ENCODE measurements around the gene COL15A1. TPM values are rescaled to one million over a fixed set of nuclear protein-coding genes. Genes with fewer than 3 reads are reported as not detected.
"Not testable (repeated sequence)": the region's sequence is repeated elsewhere in the genome, so short reads cannot be mapped to it uniquely, and the experiment has no call there.

The COL15A1 gene
- total and polyA plus RNA-seq, 4 donors = 6.3 to 126 (median 36.4) TPM

DNA sequence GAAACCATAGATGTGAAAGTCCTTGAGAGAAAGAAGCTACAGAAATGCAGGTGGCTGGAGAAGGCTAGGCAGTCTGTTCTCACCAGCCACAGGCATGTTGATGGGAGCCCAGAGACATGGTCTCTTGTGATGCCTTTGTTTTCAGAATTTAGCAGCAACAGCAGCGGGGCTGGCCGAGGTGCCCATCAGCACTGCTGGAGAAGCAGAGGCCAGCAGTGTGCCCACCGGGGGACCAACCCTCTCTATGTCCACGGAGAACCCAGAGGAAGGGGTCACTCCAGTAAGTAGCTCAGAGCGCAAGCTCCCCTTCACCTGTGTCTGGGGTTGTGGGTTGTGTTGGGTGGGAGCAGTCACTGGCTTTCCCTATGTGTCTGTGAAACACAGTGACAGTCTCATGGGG is 59.6 kb downstream of the COL15A1 start:
- Histone ChIP-seq H3K27me3 (ENCODE audit: control insufficient read depth in 1 of 2, insufficient read depth in 2 of 2, low read length in 1 of 2) (no peaks in the 10 kb centered on the region), H3K9me3 (ENCODE audit: control insufficient read depth, low read length) (no peaks in the 10 kb centered on the region), H3K27ac (ENCODE audit: low read depth in 1 of 2, low read length in 2 of 2) (no peak overlapping the region), H3K36me3 (ENCODE audit: control insufficient read depth in 1 of 2, insufficient read depth in 2 of 2, low read length in 1 of 2) (no peaks in the 10 kb centered on the region), H3K4me1 (ENCODE audit: control insufficient read depth in 1 of 2, insufficient read depth in 2 of 2, low read length in 2 of 2) (no peaks in the 10 kb centered on the region), H3K4me3 (ENCODE audit: low read length in 2 of 2) (no peak overlapping the region)
- 94 to 95% methylated on average over 5 of the region's 5 CpGs for WGBS, 2 donors
- intact Hi-C loops (cut with DNase I) = loop anchor here in 1 of 2 donors (5.0 kb wide), 1 partner anchor 139 kb away; no protein-coding TSS in a partner anchor
- ATAC-seq (ENCODE audit: low FRiP score) (no peak), DNase-seq (no peak)

DNA sequence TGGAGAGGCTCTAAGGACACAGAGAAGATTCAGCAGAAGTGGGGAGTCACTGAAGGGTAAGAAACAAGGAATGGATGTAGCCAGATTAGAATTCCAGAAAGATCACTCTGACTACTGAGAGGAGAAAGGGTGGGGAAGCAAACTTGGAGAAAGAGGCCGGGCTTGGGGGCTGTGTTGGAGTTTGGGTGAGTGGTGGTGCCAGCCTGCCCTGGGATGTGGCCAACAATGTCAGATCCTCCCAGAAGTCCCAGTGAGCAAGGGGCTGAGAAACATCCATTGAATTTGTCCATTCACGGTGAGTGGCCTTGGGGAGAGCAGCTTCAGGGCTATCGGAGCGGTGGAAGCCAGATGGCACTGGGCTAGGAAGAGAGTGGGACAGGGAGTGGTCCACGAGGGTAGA is 60.4 kb downstream of the COL15A1 start:
- ATAC-seq (ENCODE audit: low FRiP score) = no peak
- no peak for DNase-seq
- no peaks in the 10 kb centered on the region for H3K36me3 ChIP-seq (ENCODE audit: control insufficient read depth in 1 of 2, insufficient read depth in 2 of 2, low read length in 1 of 2)
- intact Hi-C loops (cut with DNase I) = loop anchor here in 1 of 2 donors (5.0 kb wide), 1 partner anchor 138 kb away; no protein-coding TSS in a partner anchor
- no peaks in the 10 kb centered on the region for H3K4me1 ChIP-seq (ENCODE audit: control insufficient read depth in 1 of 2, insufficient read depth in 2 of 2, low read length in 2 of 2)
- H3K4me3 ChIP-seq (ENCODE audit: low read length in 2 of 2) = no peak overlapping the region
- no peaks in the 10 kb centered on the region for H3K9me3 ChIP-seq (ENCODE audit: control insufficient read depth, low read length)
- WGBS, 2 donors = 97% methylated on average over 5 of the region's 5 CpGs
- H3K27ac ChIP-seq (ENCODE audit: low read depth in 1 of 2, low read length in 2 of 2) = no peak overlapping the region
- H3K27me3 ChIP-seq (ENCODE audit: control insufficient read depth in 1 of 2, insufficient read depth in 2 of 2, low read length in 1 of 2) = no peaks in the 10 kb centered on the region

DNA sequence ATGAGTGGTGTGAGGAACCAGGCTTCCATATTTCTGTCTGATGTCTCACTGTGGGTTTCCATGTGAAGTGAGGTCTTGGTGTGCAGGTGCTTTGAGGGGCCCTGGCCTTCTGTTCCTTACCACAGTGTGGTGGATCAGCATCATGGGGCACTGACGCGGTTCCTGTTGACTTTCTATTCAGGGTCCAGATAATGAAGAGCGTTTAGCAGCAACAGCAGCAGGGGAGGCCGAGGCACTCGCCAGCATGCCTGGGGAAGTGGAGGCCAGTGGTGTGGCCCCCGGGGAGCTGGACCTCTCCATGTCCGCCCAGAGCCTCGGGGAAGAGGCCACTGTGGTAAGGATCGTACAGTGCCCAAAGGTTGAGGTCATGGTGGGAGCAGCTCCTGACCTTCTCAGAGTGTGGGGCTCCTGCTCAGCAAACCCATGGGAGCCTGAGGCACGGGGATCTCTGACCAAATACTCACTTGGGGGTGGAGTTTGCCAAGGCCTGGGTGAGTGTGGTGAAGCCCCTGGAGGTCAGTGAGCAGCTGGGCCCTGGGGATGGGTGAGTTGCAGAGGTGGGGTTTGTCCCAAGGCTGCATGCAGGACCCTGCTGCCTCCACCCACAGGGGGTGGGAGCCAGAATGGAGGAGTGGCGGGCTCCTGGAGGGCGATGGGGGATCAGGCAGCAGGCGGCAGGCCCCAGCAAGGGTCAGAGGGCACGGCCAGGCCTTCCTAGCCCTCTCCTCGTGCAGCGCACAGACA is 61.2 kb downstream of the COL15A1 start:
- Histone ChIP-seq H3K9me3 (ENCODE audit: control insufficient read depth, low read length) (no peaks in the 10 kb centered on the region), H3K36me3 (ENCODE audit: control insufficient read depth in 1 of 2, insufficient read depth in 2 of 2, low read length in 1 of 2) (no peaks in the 10 kb centered on the region), H3K27me3 (ENCODE audit: control insufficient read depth in 1 of 2, insufficient read depth in 2 of 2, low read length in 1 of 2) (no peaks in the 10 kb centered on the region), H3K27ac (ENCODE audit: low read depth in 1 of 2, low read length in 2 of 2) (no peak overlapping the region), H3K4me1 (ENCODE audit: control insufficient read depth in 1 of 2, insufficient read depth in 2 of 2, low read length in 2 of 2) (no peaks in the 10 kb centered on the region), H3K4me3 (ENCODE audit: low read length in 2 of 2) (no peak overlapping the region)
- ATAC-seq (ENCODE audit: low FRiP score) (no peak), DNase-seq (no peak)
- intact Hi-C loops (cut with DNase I) = loop anchor here in 1 of 2 donors (5.0 kb wide), 1 partner anchor 137 kb away; no protein-coding TSS in a partner anchor
- WGBS, 2 donors = 94 to 95% methylated on average over 15 to 16 of the region's 16 CpGs

DNA sequence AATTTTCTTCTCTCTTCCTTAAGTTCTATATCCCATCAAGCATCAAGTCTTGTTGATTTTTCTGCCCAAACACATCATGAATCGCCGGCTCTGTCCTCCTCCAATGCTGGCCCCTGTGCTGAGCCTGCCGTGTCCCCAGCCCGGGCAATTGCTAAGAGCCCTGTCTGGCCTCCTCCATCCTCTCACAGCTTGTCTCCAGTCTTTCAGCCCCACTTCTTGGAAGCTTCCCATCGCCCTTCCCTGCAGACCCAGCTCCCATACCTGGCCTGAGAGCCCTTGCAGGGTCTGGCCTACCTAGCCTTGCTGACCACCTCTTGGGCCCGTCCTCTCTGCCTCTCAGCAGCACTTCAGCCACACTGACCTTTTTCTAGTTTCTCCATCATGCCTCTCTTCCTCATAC is 61.9 kb downstream of the COL15A1 start:
- H3K27me3 ChIP-seq (ENCODE audit: control insufficient read depth in 1 of 2, insufficient read depth in 2 of 2, low read length in 1 of 2) = no peaks in the 10 kb centered on the region
- H3K9me3 ChIP-seq (ENCODE audit: control insufficient read depth, low read length) = no peaks in the 10 kb centered on the region
- no peak overlapping the region for H3K4me3 ChIP-seq (ENCODE audit: low read length in 2 of 2)
- WGBS, 2 donors = 96% methylated on average over 6 of the region's 6 CpGs
- intact Hi-C loops (cut with DNase I) = no loop called here
- DNase-seq = no peak
- H3K27ac ChIP-seq (ENCODE audit: low read depth in 1 of 2, low read length in 2 of 2) = no peak overlapping the region
- H3K4me1 ChIP-seq (ENCODE audit: control insufficient read depth in 1 of 2, insufficient read depth in 2 of 2, low read length in 2 of 2) = no peaks in the 10 kb centered on the region
- no peaks in the 10 kb centered on the region for H3K36me3 ChIP-seq (ENCODE audit: control insufficient read depth in 1 of 2, insufficient read depth in 2 of 2, low read length in 1 of 2)
- no peak for ATAC-seq (ENCODE audit: low FRiP score)

DNA sequence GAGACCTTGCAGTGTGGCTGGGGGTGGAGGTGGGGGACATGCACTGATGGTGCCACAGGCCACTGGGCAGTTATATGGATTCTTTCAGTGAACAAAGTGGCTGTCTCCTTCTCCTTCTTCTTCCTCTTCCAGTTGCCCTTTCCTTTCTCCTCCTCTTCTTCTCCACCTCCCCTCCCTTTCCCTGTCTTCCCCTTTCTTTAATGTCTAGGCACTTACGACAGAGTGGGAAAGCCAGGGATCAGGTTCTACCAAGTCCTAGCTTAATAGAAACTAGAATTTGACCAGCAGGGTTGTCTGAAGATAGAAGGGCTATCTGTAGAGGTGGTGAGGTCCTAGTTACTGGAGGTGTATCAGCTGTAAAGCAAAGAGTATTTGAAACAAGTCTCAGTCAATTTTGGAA is 62.8 kb downstream of the COL15A1 start:
- DNase-seq (no peak), ATAC-seq (ENCODE audit: low FRiP score) (no peak)
- no peaks in the 10 kb centered on the region for H3K27me3 ChIP-seq (ENCODE audit: control insufficient read depth in 1 of 2, insufficient read depth in 2 of 2, low read length in 1 of 2)
- no peak overlapping the region for H3K27ac ChIP-seq (ENCODE audit: low read depth in 1 of 2, low read length in 2 of 2)
- H3K36me3 ChIP-seq (ENCODE audit: control insufficient read depth in 1 of 2, insufficient read depth in 2 of 2, low read length in 1 of 2) = no peaks in the 10 kb centered on the region
- H3K9me3 ChIP-seq (ENCODE audit: control insufficient read depth, low read length) = no peaks in the 10 kb centered on the region
- H3K4me1 ChIP-seq (ENCODE audit: control insufficient read depth in 1 of 2, insufficient read depth in 2 of 2, low read length in 2 of 2) = no peaks in the 10 kb centered on the region
- intact Hi-C loops (cut with DNase I) = no loop called here
- 94 to 95% methylated on average over 1 of the region's 1 CpG for WGBS, 2 donors
- H3K4me3 ChIP-seq (ENCODE audit: low read length in 2 of 2) = no peak overlapping the region

DNA sequence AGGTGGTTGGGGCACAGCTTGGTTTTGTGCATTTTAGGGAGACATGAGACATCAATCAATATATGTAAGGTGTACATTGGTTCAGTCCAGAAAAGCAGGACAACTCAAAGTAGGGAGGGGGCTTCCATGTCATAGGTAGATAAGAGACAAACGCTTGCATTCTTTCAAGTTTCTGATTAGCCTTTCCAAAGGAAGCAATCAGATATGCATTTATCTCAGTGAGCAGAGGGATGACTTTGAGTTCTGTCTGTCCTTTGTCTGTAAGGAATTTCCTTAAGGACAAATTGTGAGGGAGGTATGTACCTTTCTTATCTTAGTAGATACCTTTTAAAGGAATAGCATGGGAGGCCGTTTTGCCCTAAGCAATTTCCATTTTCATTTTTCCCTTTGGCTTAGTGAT is 63.3 kb downstream of the COL15A1 start:
- WGBS, 2 donors = 84 to 89% methylated on average over 2 of the region's 2 CpGs
- Histone ChIP-seq H3K4me3 (ENCODE audit: low read length in 2 of 2) (no peak overlapping the region), H3K9me3 (ENCODE audit: control insufficient read depth, low read length) (no peaks in the 10 kb centered on the region), H3K4me1 (ENCODE audit: control insufficient read depth in 1 of 2, insufficient read depth in 2 of 2, low read length in 2 of 2) (no peaks in the 10 kb centered on the region), H3K36me3 (ENCODE audit: control insufficient read depth in 1 of 2, insufficient read depth in 2 of 2, low read length in 1 of 2) (no peaks in the 10 kb centered on the region), H3K27ac (ENCODE audit: low read depth in 1 of 2, low read length in 2 of 2) (no peak overlapping the region), H3K27me3 (ENCODE audit: control insufficient read depth in 1 of 2, insufficient read depth in 2 of 2, low read length in 1 of 2) (no peaks in the 10 kb centered on the region)
- DNase-seq (no peak), ATAC-seq (ENCODE audit: low FRiP score) (no peak)
- intact Hi-C loops (cut with DNase I) = no loop called here

DNA sequence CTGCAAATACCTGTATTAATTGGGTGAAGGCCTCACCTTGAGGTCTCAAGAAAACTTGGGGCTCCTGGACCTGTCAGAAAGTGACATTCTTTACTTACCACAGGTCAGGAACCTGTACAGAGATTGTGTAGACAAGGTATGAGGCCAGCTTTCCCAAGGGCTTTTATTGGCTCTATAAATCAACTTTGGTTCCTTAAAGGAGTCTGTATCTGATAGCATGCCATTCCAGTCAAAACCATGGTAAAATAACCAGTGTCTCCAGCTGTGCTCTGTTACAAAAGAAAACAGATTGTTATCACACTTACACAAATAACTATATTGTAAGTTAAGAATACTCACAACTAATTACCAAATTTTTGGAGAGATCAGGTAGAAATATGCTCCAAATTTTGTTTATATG is 64.5 kb downstream of the COL15A1 start:
- Histone ChIP-seq H3K4me3 (ENCODE audit: low read length in 2 of 2) (no peak overlapping the region), H3K27me3 (ENCODE audit: control insufficient read depth in 1 of 2, insufficient read depth in 2 of 2, low read length in 1 of 2) (no peaks in the 10 kb centered on the region), H3K4me1 (ENCODE audit: control insufficient read depth in 1 of 2, insufficient read depth in 2 of 2, low read length in 2 of 2) (no peaks in the 10 kb centered on the region), H3K27ac (ENCODE audit: low read depth in 1 of 2, low read length in 2 of 2) (no peak overlapping the region), H3K36me3 (ENCODE audit: control insufficient read depth in 1 of 2, insufficient read depth in 2 of 2, low read length in 1 of 2) (no peaks in the 10 kb centered on the region), H3K9me3 (ENCODE audit: control insufficient read depth, low read length) (no peaks in the 10 kb centered on the region)
- intact Hi-C loops (cut with DNase I) = no loop called here
- DNase-seq (no peak), ATAC-seq (ENCODE audit: low FRiP score) (no peak)

DNA sequence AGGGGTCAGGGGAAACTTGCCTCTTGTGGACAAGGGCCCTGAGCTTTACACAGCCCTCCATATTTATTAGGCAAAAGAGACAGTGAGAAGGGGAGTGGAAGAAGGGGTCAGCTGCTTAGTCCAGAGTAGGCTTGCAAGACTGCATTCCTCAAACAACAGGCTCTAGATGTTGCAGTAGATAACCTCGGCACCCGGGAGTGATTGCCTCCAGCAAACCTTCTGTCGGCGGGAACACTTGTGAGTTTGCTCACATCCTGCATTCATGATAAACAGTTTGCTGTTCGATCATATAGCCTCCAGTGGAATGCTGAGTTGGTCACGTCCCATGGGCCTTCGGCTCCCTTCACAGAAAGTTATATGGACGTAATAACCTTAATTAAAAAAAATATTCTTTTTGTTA is 66.7 kb downstream of the COL15A1 start:
- H3K27me3 ChIP-seq (ENCODE audit: control insufficient read depth in 1 of 2, insufficient read depth in 2 of 2, low read length in 1 of 2); H3K9me3 ChIP-seq (ENCODE audit: control insufficient read depth, low read length); ATAC-seq (ENCODE audit: low FRiP score); H3K4me3 ChIP-seq (ENCODE audit: low read length in 2 of 2); intact Hi-C loops (cut with DNase I); H3K36me3 ChIP-seq (ENCODE audit: control insufficient read depth in 1 of 2, insufficient read depth in 2 of 2, low read length in 1 of 2); DNase-seq; H3K4me1 ChIP-seq (ENCODE audit: control insufficient read depth in 1 of 2, insufficient read depth in 2 of 2, low read length in 2 of 2); H3K27ac ChIP-seq (ENCODE audit: low read depth in 1 of 2, low read length in 2 of 2): not testable (repeated sequence)
- WGBS, 2 donors = 90 to 95% methylated on average over 8 of the region's 8 CpGs

DNA sequence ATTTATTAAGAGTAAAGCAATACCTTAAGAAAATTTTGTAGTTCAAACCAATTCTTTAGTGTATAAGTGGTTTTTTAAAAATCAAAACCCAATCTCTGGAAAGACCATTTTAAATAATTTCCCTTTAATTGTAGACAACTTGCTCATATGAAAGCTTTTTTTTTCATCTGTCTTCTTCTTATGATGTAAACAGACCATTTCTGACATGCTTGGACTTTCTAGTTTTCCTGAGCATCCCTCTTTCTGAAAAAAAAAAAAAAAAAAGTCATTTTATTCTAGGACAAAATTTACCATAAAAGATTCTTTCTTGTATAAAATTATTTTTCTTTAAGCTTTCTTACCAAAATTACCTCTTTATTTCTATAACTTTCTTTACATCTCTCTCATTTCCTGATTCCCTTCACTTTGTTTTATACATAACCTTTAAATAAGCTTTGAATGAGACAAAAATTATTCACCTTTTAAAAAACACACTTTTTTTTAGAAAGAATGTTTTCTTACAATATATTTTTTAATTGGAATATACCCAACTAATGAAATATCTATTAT is 67.5 kb downstream of the COL15A1 start:
- Histone ChIP-seq H3K9me3 (ENCODE audit: control insufficient read depth, low read length) (no peaks in the 10 kb centered on the region), H3K27me3 (ENCODE audit: control insufficient read depth in 1 of 2, insufficient read depth in 2 of 2, low read length in 1 of 2) (no peaks in the 10 kb centered on the region), H3K36me3 (ENCODE audit: control insufficient read depth in 1 of 2, insufficient read depth in 2 of 2, low read length in 1 of 2) (no peaks in the 10 kb centered on the region), H3K27ac (ENCODE audit: low read depth in 1 of 2, low read length in 2 of 2) (no peak overlapping the region), H3K4me3 (ENCODE audit: low read length in 2 of 2) (no peak overlapping the region), H3K4me1 (ENCODE audit: control insufficient read depth in 1 of 2, insufficient read depth in 2 of 2, low read length in 2 of 2) (no peaks in the 10 kb centered on the region)
- intact Hi-C loops (cut with DNase I) = no loop called here
- DNase-seq (no peak), ATAC-seq (ENCODE audit: low FRiP score) (no peak)
